IMR-90 (cell line): ENCODE results near the gene FRYL.

Source experiments
- CTCF ChIP-seq: conservative IDR thresholded peaks from 2 replicates; pipeline ENCODE4 v1.5.1; 2012; ENCODE audit warnings: mild to moderate bottlenecking, low read depth, low read length, improper control_type of control experiment
- ELK1 ChIP-seq: fragments of 150-350 bp; IDR thresholded peaks from 2 replicates; pipeline ENCODE4 v1.6.1; 2016; ENCODE audit warnings: low read depth, mild to moderate bottlenecking, low read length, moderate library complexity, borderline replicate concordance
- FOS ChIP-seq: fragments of 150-350 bp; IDR thresholded peaks from 2 replicates; pipeline ENCODE4 v1.6.1; 2016; ENCODE audit warnings: low read depth, low read length
- MAFK ChIP-seq: IDR thresholded peaks from 2 replicates; pipeline ENCODE4 v1.6.1; 2012; ENCODE audit warnings: low read depth, low read length, improper control_type of control experiment
- MXI1 ChIP-seq: IDR thresholded peaks from 2 replicates; pipeline ENCODE4 v1.6.1; 2012; ENCODE audit warnings: low read depth, mild to moderate bottlenecking, low read length, moderate library complexity, borderline replicate concordance
- POLR2A ChIP-seq: IDR thresholded peaks from 2 replicates; pipeline ENCODE4 v1.6.1; 2012; ENCODE audit warnings: mild to moderate bottlenecking, low read depth, low read length
- RAD21 ChIP-seq: IDR thresholded peaks from 2 replicates; pipeline ENCODE4 v1.6.1; 2012; ENCODE audit warnings: low read length, improper control_type of control experiment
- RCOR1 ChIP-seq: IDR thresholded peaks from 2 replicates; pipeline ENCODE4 v1.6.1; 2012; ENCODE audit warnings: mild to moderate bottlenecking, low read length, improper control_type of control experiment; ENCODE audit not compliant: insufficient replicate concordance
- RFX5 ChIP-seq: IDR thresholded peaks from 2 replicates; pipeline ENCODE4 v1.8.0; 2012; ENCODE audit warnings: low read depth, mild to moderate bottlenecking, low read length, moderate library complexity
- USF2 ChIP-seq: fragments of 150-350 bp; IDR thresholded peaks from 2 replicates; pipeline ENCODE4 v1.6.1; 2017; ENCODE audit warnings: mild to moderate bottlenecking, antibody characterized with exemption, low read length, low read depth

GRCh38 chr4:48725414-48725813, 54.7 kb downstream of the FRYL start:
- TF ChIP-seq RAD21: no peak
- TF ChIP-seq POLR2A: no peak
- TF ChIP-seq CTCF: no peak
- TF ChIP-seq MXI1: no peak
- TF ChIP-seq RFX5: no peak
- no peak for TF ChIP-seq ELK1
- no peak for TF ChIP-seq USF2
- TF ChIP-seq FOS: no peak
- TF ChIP-seq RCOR1: no peak
- TF ChIP-seq MAFK: no peak
